Adrenal gland (tissue), 19 donors: ENCODE results near the gene HDHD5. TPM values are rescaled to one million over a fixed set of nuclear protein-coding genes. Genes with fewer than 3 reads are reported as not detected.

Experiments used
- DNase-seq, 7 donors: peaks; one replicate each; pipeline ENCODE4 v3.0.0-alpha.2; 2019 to 2020
- H3K27ac ChIP-seq, 5 donors: fragments of 200-600 bp; sonication (generic) in 4 of 5; 1 replicate in 3 of 5; 2 replicates in 2 of 5; pipeline versions ENCODE4 v1.5.1 to v1.8.0; 2016 to 2020; ENCODE audit warnings: mild to moderate bottlenecking in 1 of 5
- H3K27me3 ChIP-seq: fragments of 200-600 bp; 2 replicates; pipeline ENCODE4 v1.8.0; 2021
- H3K36me3 ChIP-seq, 2 donors: fragments of 200-600 bp; replicated peaks in 1 of 2; 1 replicate in 1 of 2; 2 replicates in 1 of 2; pipeline versions ENCODE4 v1.5.1 to v1.8.0; 2018 to 2022
- H3K4me1 ChIP-seq, 2 donors: fragments of 200-600 bp; replicated peaks in 1 of 2; 1 replicate in 1 of 2; 2 replicates in 1 of 2; pipeline versions ENCODE4 v1.5.1 to v1.8.0; 2018 to 2021
- H3K4me3 ChIP-seq, 4 donors: fragments of 200-600 bp; sonication (generic) in 3 of 4; one replicate each; pipeline ENCODE4 v1.5.1; 2016 to 2018
- H3K9me3 ChIP-seq, 3 donors: fragments of 200-600 bp; sonication (generic) in 1 of 3; replicated peaks in 1 of 3; 1 replicate in 2 of 3; 2 replicates in 1 of 3; pipeline versions ENCODE4 v1.5.1 to v1.8.0; 2016 to 2021
- POLR2A ChIP-seq, 2 donors: fragments of 450-650 bp; IDR thresholded peaks; one replicate each; pipeline ENCODE4 v1.6.1; 2017; ENCODE audit warnings: antibody characterized with exemption in 2 of 2, mild to moderate bottlenecking in 2 of 2, moderate library complexity in 1 of 2
- WGBS, 4 donors: extraction: QIAGEN DNeasy Blood & Tissue Kit in 2 of 4; methylation state at CpG; one replicate each; pipeline versions ENCODE4 v1.1.5 to v1.1.7; 2013 to 2017; 5-methylcytosine and 5-hydroxymethylcytosine counted together
- intact Hi-C, 2 donors: fragments of 100-400 bp; cut with DNase I; formaldehyde crosslinking; loops; one replicate each; pipeline versions ENCODE4 v1.14.1 to v1.15.0; 2022 to 2023
- long read RNA-seq, 10 donors: library from polyadenylated mRNA in 3 of 10; unstranded in 2 of 10; stranded (forward) in 1 of 10; transcript quantifications; one replicate each; pipeline ENCODE4 v2.0.0 and lab custom pipeline, GENCODE V29; 2021 to 2026
- polyA plus RNA-seq, 3 donors: library from polyadenylated mRNA; stranded (reverse); fragments of 200-250 nt in 2 of 3; fragments of 350-450 nt in 1 of 3; fragmentation: Illumina TruSeq in 1 of 3; extraction: RNeasy Lipid Tissue Mini Kit (QIAGEN cat#74804) in 1 of 3; gene quantifications; one replicate each; pipeline ENCODE4 v1.2.3, GENCODE V29; 2013 to 2014
- total RNA-seq, 9 donors: library from RNA; depleted of rRNA in 4 of 9; stranded (reverse); fragments of >200 nt in 4 of 9; fragments of 120-200 nt in 1 of 9; fragmentation: NEBNext Ultra II Directional in 1 of 9; extraction: Animal tissue kit (Norgen Biotek cat#: 25700) in 1 of 9; gene quantifications; one replicate each; pipeline versions ENCODE4 v1.1.0 to v1.2.4, GENCODE V29; 2013 to 2023
- TF ChIP-seq, protein P1 (sequence below), 6 experiments: fragments of 450-650 bp in 4 of 6; fragments of 200-600 bp in 2 of 6; sonication (generic) in 1 of 6; IDR thresholded peaks; 1 replicate in 5 of 6; 2 replicates in 1 of 6; pipeline versions ENCODE4 v1.5.1 to v1.8.0; 2016 to 2021; ENCODE audit warnings: antibody characterized with exemption in 6 of 6, mild to moderate bottlenecking in 2 of 6, moderate library complexity in 1 of 6
- donor health status: healthy with polysubstance abuse.
- donor health status: Bipolar disorder and iron deficiency.
- donor health status: DM: yes; HTN: yes; CAD: no.
- donor health status: DM: no; HTN: no; CAD: no.
- donor health status: DM: no; HTN: no; CAD: no.
- donor health status: DM: yes; HTN: yes; CAD: no.

HDHD5 gene
- total RNA-seq (10 to 100 TPM; 36.6 to 60.8 (median 46.5) TPM), polyA plus RNA-seq (10 to 100 TPM; 21.9 to 26.5 (median 23.6) TPM)
- long read RNA-seq, donor 1, transcript HDHD5-202 (8 exons, 1,799 nt): major isoform, 8 of 8 reads
- long read RNA-seq, donor 1, partial matches to known transcripts: 0 of 8 reads
- long read RNA-seq, donor 1, other reads (novel, unspliced or antisense): 0 of 8 reads
- long read RNA-seq, donor 2, transcript HDHD5-202 (8 exons, 1,799 nt): major isoform, 8 of 10 reads
- long read RNA-seq, donor 2, partial matches to known transcripts: 0 of 10 reads
- long read RNA-seq, donor 2, other reads (novel, unspliced or antisense): 0 of 10 reads
- long read RNA-seq, donor 3, transcript HDHD5-202 (8 exons, 1,799 nt): major isoform, 8 of 9 reads
- long read RNA-seq, donor 3, partial matches to known transcripts: 0 of 9 reads
- long read RNA-seq, donor 3, other reads (novel, unspliced or antisense): 0 of 9 reads
- long read RNA-seq, donor 4, transcript HDHD5-202 (8 exons, 1,799 nt): major isoform, 46 of 56 reads
- long read RNA-seq, donor 4, partial matches to known transcripts: 2 of 56 reads
- long read RNA-seq, donor 4, other reads (novel, unspliced or antisense): 8 of 56 reads
- long read RNA-seq, donor 5, transcript HDHD5-202 (8 exons, 1,799 nt): major isoform, 173 of 217 reads
- long read RNA-seq, donor 5, partial matches to known transcripts: 3 of 217 reads
- long read RNA-seq, donor 5, other reads (novel, unspliced or antisense): 39 of 217 reads
- long read RNA-seq, donor 6, transcript HDHD5-202 (8 exons, 1,799 nt): major isoform, 28 of 36 reads
- long read RNA-seq, donor 6, partial matches to known transcripts: 0 of 36 reads
- long read RNA-seq, donor 6, other reads (novel, unspliced or antisense): 8 of 36 reads
- long read RNA-seq, donor 7, transcript HDHD5-202 (8 exons, 1,799 nt): major isoform, 7 of 17 reads
- long read RNA-seq, donor 7, partial matches to known transcripts: 7 of 17 reads
- long read RNA-seq, donor 7, other reads (novel, unspliced or antisense): 0 of 17 reads
- long read RNA-seq, donor 8, transcript HDHD5-202 (8 exons, 1,799 nt): major isoform, 24 of 30 reads
- long read RNA-seq, donor 8, partial matches to known transcripts: 0 of 30 reads
- long read RNA-seq, donor 8, other reads (novel, unspliced or antisense): 6 of 30 reads
- long read RNA-seq, donor 9, transcript HDHD5-202 (8 exons, 1,799 nt): major isoform, 8 of 20 reads
- long read RNA-seq, donor 9, partial matches to known transcripts: 7 of 20 reads
- long read RNA-seq, donor 9, other reads (novel, unspliced or antisense): 5 of 20 reads
- long read RNA-seq, donor 10, transcript HDHD5-202 (8 exons, 1,799 nt): major isoform, 7 of 10 reads
- long read RNA-seq, donor 10, partial matches to known transcripts: 0 of 10 reads
- long read RNA-seq, donor 10, other reads (novel, unspliced or antisense): 0 of 10 reads

GRCh38 chr22:17158568-17159503 is at the start of gene HDHD5:
Gene HDHD5, minus strand, starts transcription at chr22:17159277. Its CDS starts 26 bp downstream, at chr22:17159251.
- Histone ChIP-seq H3K27ac (peak within 1 kb of the TSS; percentile 81 to 96 (median 91)), H3K27me3 (no peaks in the 10 kb centered on the region), H3K4me3 (peak within 1 kb of the TSS; percentile 28 to 79 (median 61)), H3K4me1 (peaks cover 13 to 31% of the 10 kb centered on the region in 2 donors), H3K36me3 (no peaks in the 10 kb centered on the region), H3K9me3 (no peaks in the 10 kb centered on the region)
- WGBS, 4 donors: 0 to 3% (median 0%) methylated on average over 12 to 114 of the region's 114 CpGs
- peak; percentile 41 to 72 for TF ChIP-seq POLR2A (IDR thresholded peaks at IDR 0.05)
- TF ChIP-seq, protein P1, sequence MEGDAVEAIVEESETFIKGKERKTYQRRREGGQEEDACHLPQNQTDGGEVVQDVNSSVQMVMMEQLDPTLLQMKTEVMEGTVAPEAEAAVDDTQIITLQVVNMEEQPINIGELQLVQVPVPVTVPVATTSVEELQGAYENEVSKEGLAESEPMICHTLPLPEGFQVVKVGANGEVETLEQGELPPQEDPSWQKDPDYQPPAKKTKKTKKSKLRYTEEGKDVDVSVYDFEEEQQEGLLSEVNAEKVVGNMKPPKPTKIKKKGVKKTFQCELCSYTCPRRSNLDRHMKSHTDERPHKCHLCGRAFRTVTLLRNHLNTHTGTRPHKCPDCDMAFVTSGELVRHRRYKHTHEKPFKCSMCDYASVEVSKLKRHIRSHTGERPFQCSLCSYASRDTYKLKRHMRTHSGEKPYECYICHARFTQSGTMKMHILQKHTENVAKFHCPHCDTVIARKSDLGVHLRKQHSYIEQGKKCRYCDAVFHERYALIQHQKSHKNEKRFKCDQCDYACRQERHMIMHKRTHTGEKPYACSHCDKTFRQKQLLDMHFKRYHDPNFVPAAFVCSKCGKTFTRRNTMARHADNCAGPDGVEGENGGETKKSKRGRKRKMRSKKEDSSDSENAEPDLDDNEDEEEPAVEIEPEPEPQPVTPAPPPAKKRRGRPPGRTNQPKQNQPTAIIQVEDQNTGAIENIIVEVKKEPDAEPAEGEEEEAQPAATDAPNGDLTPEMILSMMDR (IDR thresholded peaks at IDR 0.05): no peak
- DNase-seq: peak; percentile 87 to 94 (median 92)
- intact Hi-C loops: loop anchor here in 1 of 2 donors (10.0 kb wide), 1 partner anchor 74 kb away; the partner anchor contains the start of gene IL17RA

DNA sequence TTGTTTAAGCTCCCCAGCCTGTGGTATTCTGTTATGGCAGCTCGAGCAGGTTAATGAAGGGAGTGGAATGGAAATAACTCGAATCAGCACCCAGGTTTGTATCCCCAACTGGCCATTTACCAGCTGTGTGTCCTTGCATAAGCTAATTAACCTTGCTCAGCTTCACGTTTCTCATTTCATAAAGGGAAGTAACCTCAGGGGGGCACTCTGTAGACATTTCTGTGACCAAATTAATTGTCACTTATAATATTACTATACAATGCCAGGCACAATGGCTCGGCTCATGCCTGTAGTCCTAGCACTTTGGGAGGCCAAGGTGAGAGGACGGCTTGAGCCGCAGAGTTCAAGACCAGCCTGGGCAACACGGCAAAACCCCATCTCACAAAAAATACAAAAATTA is 46.4 kb upstream of the HDHD5 start:
- WGBS, 4 donors: 50 to 58% (median 55%) methylated on average over 7 of the region's 7 CpGs
- intact Hi-C loops: no loop called here

GRCh38 chr22:17201285-17201945 is 42.3 kb upstream of the HDHD5 start:
- Histone ChIP-seq H3K4me1 (no peaks in the 10 kb centered on the region), H3K36me3 (no peaks in the 10 kb centered on the region), H3K4me3 (no peak overlapping the region), H3K9me3 (no peaks in the 10 kb centered on the region), H3K27ac (no peak overlapping the region), H3K27me3 (no peaks in the 10 kb centered on the region)
- 34 to 47% (median 37%) methylated on average over 8 of the region's 8 CpGs for WGBS, 4 donors
- no peak for TF ChIP-seq POLR2A (IDR thresholded peaks at IDR 0.05)
- TF ChIP-seq, protein P1 (IDR thresholded peaks at IDR 0.05): peak in 1 of 6 experiments; percentile 20
- DNase-seq: peak in 1 of 7 donors; percentile 12
- intact Hi-C loops: no loop called here

More for the DNA sequence above, 46.4 kb upstream of the HDHD5 start:
- DNase-seq: no peak
- H3K36me3 ChIP-seq: no peaks in the 10 kb centered on the region
- no peaks in the 10 kb centered on the region for H3K4me1 ChIP-seq
- H3K4me3 ChIP-seq: no peak overlapping the region
- no peak overlapping the region for H3K27ac ChIP-seq
- no peaks in the 10 kb centered on the region for H3K9me3 ChIP-seq
- H3K27me3 ChIP-seq: no peaks in the 10 kb centered on the region
- no peak for TF ChIP-seq POLR2A (IDR thresholded peaks at IDR 0.05)
- TF ChIP-seq, protein P1 (IDR thresholded peaks at IDR 0.05): no peak
